Right lobe of liver (tissue), 6 donors: ENCODE results near the gene TCF25. TPM values are rescaled to one million over a fixed set of nuclear protein-coding genes. Genes with fewer than 3 reads are reported as not detected.

Source experiments
- ATAC-seq, 4 donors: fragments of 200-7000 bp; cut with Tn5 transposase; one replicate each; pipeline ENCODE4 v1.9.1; 2020; ENCODE audit warnings: mild to moderate bottlenecking in 4 of 4, moderate library complexity in 4 of 4
- DNase-seq, 3 donors: peaks; one replicate each; pipeline ENCODE4 v3.0.0-alpha.2; 2020
- H3K27ac ChIP-seq, 3 donors: fragments of 200-600 bp; one replicate each; pipeline ENCODE4 v1.8.0; 2022
- H3K27me3 ChIP-seq, 2 donors: fragments of 200-600 bp; one replicate each; pipeline ENCODE4 v1.8.0; 2022
- H3K36me3 ChIP-seq, 4 donors: fragments of 200-600 bp; sonication (generic) in 1 of 4; one replicate each; pipeline versions ENCODE4 v1.5.1 to v1.8.0; 2017 to 2022; ENCODE audit warnings: control low read depth in 1 of 4
- H3K4me1 ChIP-seq, 4 donors: fragments of 200-600 bp; sonication (generic) in 1 of 4; one replicate each; pipeline versions ENCODE4 v1.5.1 to v1.8.0; 2017 to 2022; ENCODE audit warnings: control low read depth in 1 of 4
- H3K4me3 ChIP-seq, 3 donors: fragments of 200-600 bp; one replicate each; pipeline ENCODE4 v1.8.0; 2022
- H3K9me3 ChIP-seq, 4 donors: fragments of 200-600 bp; sonication (generic) in 1 of 4; one replicate each; pipeline versions ENCODE4 v1.5.1 to v1.8.0; 2017 to 2022; ENCODE audit warnings: control low read depth in 1 of 4
- CTCF ChIP-seq, 4 donors: fragments of 200-600 bp in 3 of 4; fragments of 450-650 bp in 1 of 4; IDR thresholded peaks; one replicate each; pipeline versions ENCODE4 v1.5.1 to v1.8.0; 2016 to 2022; ENCODE audit warnings: antibody characterized with exemption in 4 of 4, mild to moderate bottlenecking in 2 of 4
- POLR2A ChIP-seq: fragments of 450-650 bp; IDR thresholded peaks from one replicate; pipeline ENCODE4 v1.6.1; 2017; ENCODE audit warnings: antibody characterized with exemption, mild to moderate bottlenecking
- WGBS: methylation state at CpG from one replicate; pipeline ENCODE4 v1.1.6; 2018; ENCODE audit warnings: low coverage, low lambda C conversion rate; ENCODE audit not compliant: insufficient coverage; ENCODE audit errors: missing lambda C conversion rate; 5-methylcytosine and 5-hydroxymethylcytosine counted together
- intact Hi-C, 2 donors: fragments of 100-400 bp; cut with DNase I; formaldehyde crosslinking; loops; one replicate each; pipeline versions ENCODE4 v1.11.2 to v1.14.1; 2022
- total RNA-seq, 6 experiments: library from RNA; depleted of rRNA in 2 of 6; stranded (reverse); fragments of >200 nt in 2 of 6; fragmentation: NEBNext Ultra II Directional in 3 of 6; extraction: Animal tissue kit (Norgen Biotek cat#: 25700) in 3 of 6; gene quantifications; one replicate each; pipeline versions ENCODE4 v1.1.0 to v1.2.4, GENCODE V29; 2016 to 2023
- donor health status: DM: no; HTN: yes; CAD: no.
- donor health status: DM: no; HTN: no; CAD: no.
- donor health status: DM: no; HTN: no; CAD: no.
- donor health status: DM: no; HTN: yes; CAD: no.
- donor health status: DM: no; HTN: yes; CAD: no.

Gene TCF25
- total RNA-seq, 6 experiments from 2014 or later: 66.6 to 91.6 (median 77.9) TPM

DNA sequence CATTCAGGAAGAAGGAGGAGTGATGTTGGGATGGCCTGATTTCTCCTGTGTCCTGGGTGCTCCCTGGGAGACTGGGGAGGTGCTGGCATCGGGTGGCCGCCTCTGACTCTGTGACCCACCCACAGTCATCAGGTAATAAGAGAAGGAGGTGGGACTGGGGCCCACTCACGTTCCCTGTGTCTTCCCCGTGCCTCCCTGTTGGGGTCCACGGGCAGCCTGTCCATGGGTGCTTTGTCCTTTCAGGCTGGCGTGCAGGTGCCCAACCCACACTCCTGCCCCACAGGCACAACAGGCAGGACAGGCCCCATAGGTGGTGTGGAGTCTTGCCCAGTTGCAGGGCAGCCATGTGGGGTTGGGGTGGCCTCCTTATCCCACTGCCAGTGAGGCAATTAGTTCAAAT lies 79.2 kb downstream of the TCF25 start:
- no peak for ATAC-seq
- intact Hi-C loops: no loop called here
- TF ChIP-seq POLR2A (no peak), CTCF (IDR thresholded peaks at IDR 0.05) (no peak)

GRCh38 chr16:89953671-89954406 lies 80.4 kb downstream of the TCF25 start:
- Histone ChIP-seq H3K27ac (no peak overlapping the region), H3K36me3 (peaks cover 0 to 5% (median 0%) of the 10 kb centered on the region in 4 donors), H3K9me3 (no peaks in the 10 kb centered on the region), H3K4me3 (no peak overlapping the region), H3K27me3 (no peaks in the 10 kb centered on the region), H3K4me1 (peaks cover 0 to 5% (median 0%) of the 10 kb centered on the region in 4 donors)
- TF ChIP-seq POLR2A: no peak
- TF ChIP-seq CTCF (IDR thresholded peaks at IDR 0.05): no peak
- 81% methylated on average over 5 of the region's 11 CpGs for whole genome bisulfite sequencing
- DNase-seq (no peak), ATAC-seq (no peak)
- intact Hi-C loops: no loop called here

More for the DNA sequence above, 79.2 kb downstream of the TCF25 start:
- 100% methylated on average over 3 of the region's 6 CpGs for WGBS
- no peaks in the 10 kb centered on the region for H3K27me3 ChIP-seq
- no peak overlapping the region for H3K4me3 ChIP-seq
- H3K9me3 ChIP-seq: no peaks in the 10 kb centered on the region
- H3K36me3 ChIP-seq: peaks cover 0 to 5% (median 0%) of the 10 kb centered on the region in 4 donors
- DNase-seq: no peak
- H3K4me1 ChIP-seq: peaks cover 0 to 13% (median 4%) of the 10 kb centered on the region in 4 donors
- no peak overlapping the region for H3K27ac ChIP-seq

GRCh38 chr16:89954462-89954861 lies 81.1 kb downstream of the TCF25 start:
- no peak for ATAC-seq
- Histone ChIP-seq H3K36me3 (peaks cover 0 to 5% (median 1%) of the 10 kb centered on the region in 4 donors), H3K4me1 (peaks cover 0 to 3% (median 0%) of the 10 kb centered on the region in 4 donors)

DNA sequence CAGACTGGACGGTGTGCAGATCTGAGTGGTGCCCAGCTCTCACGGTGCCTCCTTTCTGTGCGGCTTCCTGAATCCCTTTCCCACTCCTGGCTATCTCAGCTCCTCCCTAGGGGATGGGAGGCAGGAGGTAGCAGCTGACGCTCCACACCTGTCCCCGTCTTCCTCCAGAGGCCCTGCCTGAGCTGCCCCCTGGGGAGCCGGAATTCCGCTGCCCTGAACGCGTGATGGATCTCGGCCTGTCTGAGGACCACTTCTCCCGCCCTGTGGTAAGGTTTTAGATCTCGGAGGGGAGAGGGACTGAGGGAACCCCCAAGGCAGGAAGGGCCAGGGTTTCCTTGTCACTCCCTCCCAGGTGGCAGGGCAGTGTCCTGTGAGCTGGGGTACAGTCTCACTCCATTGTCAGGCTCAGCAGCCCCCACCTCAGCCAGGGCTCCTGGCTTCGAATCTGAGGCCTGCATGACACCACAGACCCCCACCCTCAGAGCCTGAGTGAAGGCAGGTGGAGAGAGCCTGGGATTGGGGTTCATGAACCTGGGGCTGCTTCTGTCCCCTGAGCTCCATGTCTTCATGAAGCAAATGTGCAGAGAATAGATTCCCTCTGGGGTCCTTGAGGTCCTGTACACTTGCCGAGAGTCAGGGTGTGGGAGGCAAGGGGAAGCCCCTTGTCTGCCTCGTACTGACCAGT lies 81.8 kb downstream of the TCF25 start:
- WGBS: 91% methylated on average over 9 of the region's 15 CpGs
- TF ChIP-seq POLR2A (no peak), CTCF (IDR thresholded peaks at IDR 0.05) (no peak)
- no peak for ATAC-seq

More at GRCh38 chr16:89954462-89954861, 81.1 kb downstream of the TCF25 start:
- 79% methylated on average over 3 of the region's 15 CpGs for WGBS
- no peak for DNase-seq
- intact Hi-C loops: no loop called here
- Histone ChIP-seq H3K27ac (no peak overlapping the region), H3K4me3 (no peak overlapping the region), H3K27me3 (no peaks in the 10 kb centered on the region), H3K9me3 (no peaks in the 10 kb centered on the region)
- TF ChIP-seq POLR2A (no peak), CTCF (IDR thresholded peaks at IDR 0.05) (no peak)

More for the DNA sequence above, 81.8 kb downstream of the TCF25 start:
- no peak overlapping the region for H3K27ac ChIP-seq
- H3K27me3 ChIP-seq: no peaks in the 10 kb centered on the region
- H3K4me1 ChIP-seq: no peaks in the 10 kb centered on the region
- peaks cover 0 to 5% (median 1%) of the 10 kb centered on the region in 4 donors for H3K36me3 ChIP-seq
- H3K4me3 ChIP-seq: no peak overlapping the region
- H3K9me3 ChIP-seq: no peaks in the 10 kb centered on the region
- intact Hi-C loops: no loop called here
- DNase-seq: no peak
